ENCODE data around the gene POU3F1. TPM values are rescaled to one million over a fixed set of nuclear protein-coding genes. Genes with fewer than 3 reads are reported as not detected.

The POU3F1 gene
- total RNA-seq, 4 donors from 2014 or later, result 0.20 TPM; not detected in 3

GRCh38 chr1:37999430-38000232, 47.0 kb downstream of the POU3F1 start:
- Histone ChIP-seq H3K27me3 (no peaks in the 10 kb centered on the region), H3K9me3 (no peaks in the 10 kb centered on the region), H3K36me3 (peaks cover 0 to 19% of the 10 kb centered on the region in 2 donors), H3K4me3 (peak overlapping the region in 1 of 2 donors; percentile 13), H3K4me1 (peaks cover 7 to 100% (median 62%) of the 10 kb centered on the region in 3 donors), H3K27ac (peak overlapping the region; percentile 75 to 95 (median 92))
- 7 to 11% methylated on average over 3 to 5 of the region's 9 CpGs for WGBS, 2 donors (ENCODE audit: low coverage in 1 of 2)
- TF ChIP-seq POLR2AphosphoS5 (IDR thresholded peaks at IDR 0.05) (peak; percentile 1), EP300 (IDR thresholded peaks at IDR 0.05) (no peak)
- ATAC-seq, result peak; percentile 14

- peaks cover 7 to 97% (median 61%) of the 10 kb centered on the region in 3 donors for H3K4me1 ChIP-seq
- H3K9me3 ChIP-seq, result no peaks in the 10 kb centered on the region
- H3K27me3 ChIP-seq, result no peaks in the 10 kb centered on the region
- no peak for ATAC-seq
- WGBS, 2 donors (ENCODE audit: low coverage in 1 of 2), result 79% methylated on average over 5 of the region's 16 CpGs; no CpG with 5 or more reads in 1 of the 2 donors
- H3K36me3 ChIP-seq, result peaks cover 0 to 19% of the 10 kb centered on the region in 2 donors
- H3K4me3 ChIP-seq, result no peak overlapping the region
- H3K27ac ChIP-seq, result peak overlapping the region; percentile 75 to 95 (median 92)
- TF ChIP-seq POLR2A (IDR thresholded peaks at IDR 0.05) (no peak), CTCF (IDR thresholded peaks at IDR 0.05) (no peak), EP300 (IDR thresholded peaks at IDR 0.05) (no peak), POLR2AphosphoS5 (IDR thresholded peaks at IDR 0.05) (no peak)
Measured at GRCh38 chr1:37998913-37999429, 47.6 kb downstream of the POU3F1 start.

- Histone ChIP-seq H3K4me3 (no peak overlapping the region), H3K9me3 (no peaks in the 10 kb centered on the region), H3K4me1 (peaks cover 7 to 90% (median 54%) of the 10 kb centered on the region in 3 donors), H3K36me3 (peaks cover 0 to 19% of the 10 kb centered on the region in 2 donors), H3K27ac (peak overlapping the region in 3 of 4 donors; percentile 90 to 95 (median 95)), H3K27me3 (no peaks in the 10 kb centered on the region)
- no peak for TF ChIP-seq POLR2AphosphoS5 (IDR thresholded peaks at IDR 0.05)
- no peak for TF ChIP-seq EP300 (IDR thresholded peaks at IDR 0.05)
- TF ChIP-seq POLR2A (IDR thresholded peaks at IDR 0.05), result no peak
- TF ChIP-seq CTCF (IDR thresholded peaks at IDR 0.05), result no peak
- WGBS, 2 donors (ENCODE audit: low coverage in 1 of 2), result 57 to 75% methylated on average over 1 to 9 of the region's 9 CpGs
- ATAC-seq, result no peak
Measured at GRCh38 chr1:37998089-37998808, 48.3 kb downstream of the POU3F1 start.

GRCh38 chr1:37997256-37998088, 49.1 kb downstream of the POU3F1 start:
- 66 to 95% methylated on average over 3 to 11 of the region's 25 CpGs for WGBS, 2 donors (ENCODE audit: low coverage in 1 of 2)
- TF ChIP-seq POLR2A (IDR thresholded peaks at IDR 0.05) (no peak), EP300 (IDR thresholded peaks at IDR 0.05) (no peak), CTCF (IDR thresholded peaks at IDR 0.05) (no peak), POLR2AphosphoS5 (IDR thresholded peaks at IDR 0.05) (no peak)
- Histone ChIP-seq H3K4me3 (no peak overlapping the region), H3K27me3 (no peaks in the 10 kb centered on the region), H3K27ac (peak overlapping the region; percentile 83 to 95 (median 92)), H3K36me3 (peaks cover 0 to 19% of the 10 kb centered on the region in 2 donors), H3K4me1 (peaks cover 7 to 82% (median 48%) of the 10 kb centered on the region in 3 donors), H3K9me3 (no peaks in the 10 kb centered on the region)
- no peak for ATAC-seq

Measured in gastroesophageal sphincter (tissue), 4 donors.